Measurements from ENCODE around the gene GTPBP6.

- no peak for TF ChIP-seq CTCF (IDR thresholded peaks at IDR 0.05)
- no peak for TF ChIP-seq ZFX (IDR thresholded peaks at IDR 0.05; ENCODE audit: borderline replicate concordance)
Observed at GRCh38 chrX:331825-332495, 13.4 kb upstream of the GTPBP6 start.
